HL-60 (cell line): ENCODE data around the gene SLC30A3.
A peak's percentile ranks its signal among the peaks of the same experiment; 100 is the strongest.

Experiments used
- DNase-seq, 2 experiments: peaks; one replicate each; pipeline ENCODE4 v3.0.0-alpha.2; 2010 to 2020; ENCODE audit warnings: low read depth in 1 of 2, low spot score in 1 of 2
- H3K27ac ChIP-seq: fragments of 250-450 bp; sonication (Bioruptor Pico); replicated peaks from 2 replicates; pipeline ENCODE4 v1.5.1; 2020; ENCODE audit warnings: mild to moderate bottlenecking, moderate library complexity
- H3K27me3 ChIP-seq: fragments of 250-450 bp; sonication (Bioruptor Pico); 2 replicates; pipeline ENCODE4 v1.5.1; 2021; ENCODE audit warnings: mild to moderate bottlenecking, moderate library complexity; ENCODE audit not compliant: insufficient read depth, poor library complexity, severe bottlenecking
- H3K4me3 ChIP-seq: replicated peaks from 2 replicates; pipeline ENCODE4 v1.5.1; 2011; ENCODE audit warnings: mild to moderate bottlenecking, control low read depth, low read length; ENCODE audit not compliant: insufficient read depth
- CTCF ChIP-seq: IDR thresholded peaks from one replicate; pipeline ENCODE4 v1.5.1; 2011; ENCODE audit warnings: low read length, control low read depth, inconsistent platforms; ENCODE audit not compliant: insufficient read depth
- GABPA ChIP-seq: IDR thresholded peaks from 2 replicates; pipeline ENCODE4 v1.6.1; 2012; ENCODE audit warnings: low read depth
- POLR2AphosphoS5 ChIP-seq: IDR thresholded peaks from 2 replicates; pipeline ENCODE4 v1.6.1; 2012; ENCODE audit warnings: low read depth
- SPI1 ChIP-seq: IDR thresholded peaks from 2 replicates; pipeline ENCODE4 v1.6.1; 2012; ENCODE audit warnings: low read depth, mild to moderate bottlenecking, borderline replicate concordance
- TF ChIP-seq, protein P1 (sequence below): IDR thresholded peaks from 2 replicates; pipeline ENCODE4 v1.6.1; 2012; ENCODE audit warnings: low read depth; ENCODE audit not compliant: insufficient replicate concordance

The SLC30A3 gene

GRCh38 chr2:27249891-27250651, 12.8 kb downstream of the SLC30A3 start:
- Histone ChIP-seq H3K4me3 (no peak overlapping the region), H3K27me3 (peaks cover 6% of the 10 kb centered on the region), H3K27ac (no peak overlapping the region)
- DNase-seq = peak; percentile 38 to 68
- TF ChIP-seq GABPA = no peak
- peak; percentile 66 for TF ChIP-seq CTCF

DNA sequence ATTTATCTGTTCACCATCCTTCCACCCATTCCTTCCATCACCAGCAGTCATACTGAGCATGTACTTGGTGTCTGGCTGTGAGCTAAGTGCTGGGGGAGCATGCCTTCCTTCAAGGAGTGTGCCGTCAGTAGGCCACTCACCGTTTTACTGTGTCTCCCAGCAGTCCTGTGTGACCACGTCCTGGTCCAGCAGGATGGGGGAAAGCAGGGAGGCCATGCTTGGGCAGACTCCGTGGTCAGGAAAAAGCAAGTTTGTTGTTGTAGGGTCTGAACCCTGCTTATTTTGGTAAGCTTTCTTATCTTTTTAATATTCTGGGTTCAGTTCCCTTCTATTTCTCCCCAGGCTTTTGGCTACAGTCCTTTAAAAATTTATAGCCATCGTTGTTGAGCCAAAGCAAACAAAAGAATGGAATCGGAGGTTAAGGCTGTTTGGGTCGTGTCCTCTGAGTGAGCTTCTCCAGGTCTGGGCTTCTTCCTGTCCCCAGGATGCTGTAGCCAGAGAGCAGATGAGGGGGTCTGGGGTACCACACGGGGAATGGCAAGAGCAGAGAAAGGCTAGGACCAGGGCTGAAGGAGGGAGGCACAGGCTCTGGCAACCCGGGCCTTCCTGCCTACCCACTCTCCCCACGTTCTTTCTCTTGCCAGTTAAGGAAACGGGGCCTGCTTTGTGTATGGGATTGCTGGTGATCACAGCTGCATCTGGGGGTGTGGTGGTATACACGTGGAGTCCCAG, 13.5 kb downstream of the SLC30A3 start:
- no peak for TF ChIP-seq SPI1
- no peak for TF ChIP-seq CTCF
- TF ChIP-seq, protein P1, sequence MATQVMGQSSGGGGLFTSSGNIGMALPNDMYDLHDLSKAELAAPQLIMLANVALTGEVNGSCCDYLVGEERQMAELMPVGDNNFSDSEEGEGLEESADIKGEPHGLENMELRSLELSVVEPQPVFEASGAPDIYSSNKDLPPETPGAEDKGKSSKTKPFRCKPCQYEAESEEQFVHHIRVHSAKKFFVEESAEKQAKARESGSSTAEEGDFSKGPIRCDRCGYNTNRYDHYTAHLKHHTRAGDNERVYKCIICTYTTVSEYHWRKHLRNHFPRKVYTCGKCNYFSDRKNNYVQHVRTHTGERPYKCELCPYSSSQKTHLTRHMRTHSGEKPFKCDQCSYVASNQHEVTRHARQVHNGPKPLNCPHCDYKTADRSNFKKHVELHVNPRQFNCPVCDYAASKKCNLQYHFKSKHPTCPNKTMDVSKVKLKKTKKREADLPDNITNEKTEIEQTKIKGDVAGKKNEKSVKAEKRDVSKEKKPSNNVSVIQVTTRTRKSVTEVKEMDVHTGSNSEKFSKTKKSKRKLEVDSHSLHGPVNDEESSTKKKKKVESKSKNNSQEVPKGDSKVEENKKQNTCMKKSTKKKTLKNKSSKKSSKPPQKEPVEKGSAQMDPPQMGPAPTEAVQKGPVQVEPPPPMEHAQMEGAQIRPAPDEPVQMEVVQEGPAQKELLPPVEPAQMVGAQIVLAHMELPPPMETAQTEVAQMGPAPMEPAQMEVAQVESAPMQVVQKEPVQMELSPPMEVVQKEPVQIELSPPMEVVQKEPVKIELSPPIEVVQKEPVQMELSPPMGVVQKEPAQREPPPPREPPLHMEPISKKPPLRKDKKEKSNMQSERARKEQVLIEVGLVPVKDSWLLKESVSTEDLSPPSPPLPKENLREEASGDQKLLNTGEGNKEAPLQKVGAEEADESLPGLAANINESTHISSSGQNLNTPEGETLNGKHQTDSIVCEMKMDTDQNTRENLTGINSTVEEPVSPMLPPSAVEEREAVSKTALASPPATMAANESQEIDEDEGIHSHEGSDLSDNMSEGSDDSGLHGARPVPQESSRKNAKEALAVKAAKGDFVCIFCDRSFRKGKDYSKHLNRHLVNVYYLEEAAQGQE = no peak
- no peak for TF ChIP-seq POLR2AphosphoS5
- no peak for TF ChIP-seq GABPA
- DNase-seq = no peak
- peaks cover 6% of the 10 kb centered on the region for H3K27me3 ChIP-seq
- H3K27ac ChIP-seq = no peak overlapping the region
- H3K4me3 ChIP-seq = no peak overlapping the region

GRCh38 chr2:27247893-27248292, 15.0 kb downstream of the SLC30A3 start:
- H3K27me3 ChIP-seq = peaks cover 2% of the 10 kb centered on the region
- DNase-seq = no peak
- H3K27ac ChIP-seq = no peak overlapping the region
- H3K4me3 ChIP-seq = no peak overlapping the region
- TF ChIP-seq, protein P1 = no peak
- TF ChIP-seq CTCF (no peak), GABPA (no peak), SPI1 (no peak)
